ENCODE measurements around the gene PPP4R3A. TPM values are rescaled to one million over a fixed set of nuclear protein-coding genes. Genes with fewer than 3 reads are reported as not detected.

The PPP4R3A gene
- total RNA-seq, 2 experiments from 2014 or later, result 84.7 to 119 TPM

DNA sequence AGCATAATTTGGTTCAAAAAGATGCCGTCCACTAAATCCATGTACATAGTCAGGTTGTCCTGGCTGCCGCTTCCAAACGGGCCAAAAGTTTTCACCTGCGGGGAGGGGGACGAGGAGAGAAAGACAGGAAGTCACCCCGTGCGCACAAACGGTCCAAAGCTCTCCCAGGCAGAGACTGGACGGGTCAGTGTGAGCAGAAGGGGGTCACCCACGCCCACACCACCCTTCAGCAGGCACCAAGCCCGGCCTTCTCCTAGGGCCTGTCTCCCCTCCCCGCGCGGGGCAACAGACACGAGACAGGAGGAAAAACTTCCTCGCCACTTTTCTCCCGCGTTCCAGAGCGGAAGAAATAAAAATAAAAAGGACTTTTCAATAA lies 93.4 kb downstream of the PPP4R3A start:
- H3K9me3 ChIP-seq (ENCODE audit: low read length), result no peaks in the 10 kb centered on the region
- H3K27ac ChIP-seq (ENCODE audit: low read depth, low read length, poor library complexity, severe bottlenecking), result peak overlapping the region; percentile 94
- H2AFZ ChIP-seq (ENCODE audit: low read length), result no peak overlapping the region
- no peaks in the 10 kb centered on the region for H3K9me2 ChIP-seq (ENCODE audit: insufficient read depth, low read length)
- CTCF ChIA-PET (ENCODE audit: unreplicated experiment), result interaction anchor here (1.4 to 3.7 kb wide), 3 partner anchors 42 to 93 kb away, joined by 3 to 15 read pairs (median 6); no protein-coding TSS in a partner anchor
- peaks cover 25% of the 10 kb centered on the region for H4K20me1 ChIP-seq (ENCODE audit: insufficient read depth, low read length)
- H3K4me2 ChIP-seq (ENCODE audit: low read length), result peak overlapping the region; percentile 99
- TF ChIP-seq CTCF (conservative IDR thresholded peaks at IDR 0.05; ENCODE audit: low read length) (no peak), EZH2phosphoT487 (IDR thresholded peaks at IDR 0.05; ENCODE audit: borderline replicate concordance, low read depth, low read length) (no peak)
- H3K4me1 ChIP-seq (ENCODE audit: insufficient read depth, low read length, poor library complexity, severe bottlenecking), result peaks cover 49% of the 10 kb centered on the region
- POLR2A ChIA-PET, result interaction anchor here (0.6 to 12.4 kb wide), 11 partner anchors 8 to 95 kb away, joined by 3 to 196 read pairs (median 10); no protein-coding TSS in a partner anchor
- intact Hi-C loops (cut with micrococcal nuclease; ENCODE audit: unreplicated experiment), result loop anchor here (1.0 to 2.0 kb wide), 4 partner anchors 19 to 61 kb away; no protein-coding TSS in a partner anchor
- peak; percentile 47 for DNase-seq (ENCODE audit: low spot score)
- H3K36me3 ChIP-seq (ENCODE audit: insufficient read depth, low read length), result peaks cover 52% of the 10 kb centered on the region
- BruUV-seq (replicated peaks), result no TSS peak
- peaks cover 53% of the 10 kb centered on the region for H3K79me2 ChIP-seq (ENCODE audit: insufficient read depth, low read depth, low read length)
- peak overlapping the region; percentile 89 for H3K4me3 ChIP-seq (ENCODE audit: low read depth, low read length, poor library complexity, severe bottlenecking)

GRCh38 chr14:91415794-91416743 lies 94.0 kb downstream of the PPP4R3A start:
- H3K9me2 ChIP-seq (ENCODE audit: insufficient read depth, low read length), result no peaks in the 10 kb centered on the region
- H3K27ac ChIP-seq (ENCODE audit: low read depth, low read length, poor library complexity, severe bottlenecking), result peak overlapping the region; percentile 94
- peaks cover 60% of the 10 kb centered on the region for H3K79me2 ChIP-seq (ENCODE audit: insufficient read depth, low read depth, low read length)
- H3K36me3 ChIP-seq (ENCODE audit: insufficient read depth, low read length), result peaks cover 58% of the 10 kb centered on the region
- peak overlapping the region; percentile 99 for H3K4me2 ChIP-seq (ENCODE audit: low read length)
- H3K4me1 ChIP-seq (ENCODE audit: insufficient read depth, low read length, poor library complexity, severe bottlenecking), result peaks cover 56% of the 10 kb centered on the region
- intact Hi-C loops (cut with micrococcal nuclease; ENCODE audit: unreplicated experiment), result loop anchor here (1.0 to 2.0 kb wide), 4 partner anchors 19 to 61 kb away; no protein-coding TSS in a partner anchor
- no peak overlapping the region for H2AFZ ChIP-seq (ENCODE audit: low read length)
- peak; percentile 90 for DNase-seq (ENCODE audit: low spot score)
- ChIA-PET CTCF (ENCODE audit: unreplicated experiment) (interaction anchor here (0.8 to 3.7 kb wide), 8 partner anchors 18 to 93 kb away, joined by 3 to 15 read pairs (median 3); no protein-coding TSS in a partner anchor), POLR2A (interaction anchor here (0.6 to 12.4 kb wide), 15 partner anchors 9 to 1203 kb away, joined by 3 to 196 read pairs (median 7); no protein-coding TSS in a partner anchor)
- no peak for TF ChIP-seq CTCF (conservative IDR thresholded peaks at IDR 0.05; ENCODE audit: low read length)
- peak overlapping the region; percentile 89 for H3K4me3 ChIP-seq (ENCODE audit: low read depth, low read length, poor library complexity, severe bottlenecking)
- H4K20me1 ChIP-seq (ENCODE audit: insufficient read depth, low read length), result peaks cover 25% of the 10 kb centered on the region
- BruUV-seq (replicated peaks), result TSS peak; percentile 89
- H3K9me3 ChIP-seq (ENCODE audit: low read length), result no peaks in the 10 kb centered on the region

Data from OCI-LY7 (cell line).